ENCODE measurements around the gene MROH2A. TPM values are rescaled to one million over a fixed set of nuclear protein-coding genes. Genes with fewer than 3 reads are reported as not detected.
"Not testable (repeated sequence)": the region's sequence is repeated elsewhere in the genome, so short reads cannot be mapped to it uniquely, and the experiment has no call there.

MROH2A gene
- total RNA-seq, 6 donors from 2014 or later = not detected

GRCh38 chr2:233871432-233871831 lies 93.3 kb downstream of the MROH2A start:
- no peak overlapping the region for H3K27ac ChIP-seq
- peaks cover 0 to 10% (median 0%) of the 10 kb centered on the region in 4 donors for H3K4me1 ChIP-seq
- ATAC-seq (ENCODE audit: low FRiP score in 2 of 2) (no peak), DNase-seq (no peak)
- no peaks in the 10 kb centered on the region for H3K36me3 ChIP-seq
- H3K4me3 ChIP-seq = no peak overlapping the region
- H3K9me3 ChIP-seq = peaks cover 0 to 6% (median 2%) of the 10 kb centered on the region in 4 donors
- 61 to 62% methylated on average over 4 of the region's 4 CpGs for WGBS, 2 donors
- H3K27me3 ChIP-seq = no peaks in the 10 kb centered on the region
- TF ChIP-seq EP300 (IDR thresholded peaks at IDR 0.05) = no peak
- TF ChIP-seq, protein P1, sequence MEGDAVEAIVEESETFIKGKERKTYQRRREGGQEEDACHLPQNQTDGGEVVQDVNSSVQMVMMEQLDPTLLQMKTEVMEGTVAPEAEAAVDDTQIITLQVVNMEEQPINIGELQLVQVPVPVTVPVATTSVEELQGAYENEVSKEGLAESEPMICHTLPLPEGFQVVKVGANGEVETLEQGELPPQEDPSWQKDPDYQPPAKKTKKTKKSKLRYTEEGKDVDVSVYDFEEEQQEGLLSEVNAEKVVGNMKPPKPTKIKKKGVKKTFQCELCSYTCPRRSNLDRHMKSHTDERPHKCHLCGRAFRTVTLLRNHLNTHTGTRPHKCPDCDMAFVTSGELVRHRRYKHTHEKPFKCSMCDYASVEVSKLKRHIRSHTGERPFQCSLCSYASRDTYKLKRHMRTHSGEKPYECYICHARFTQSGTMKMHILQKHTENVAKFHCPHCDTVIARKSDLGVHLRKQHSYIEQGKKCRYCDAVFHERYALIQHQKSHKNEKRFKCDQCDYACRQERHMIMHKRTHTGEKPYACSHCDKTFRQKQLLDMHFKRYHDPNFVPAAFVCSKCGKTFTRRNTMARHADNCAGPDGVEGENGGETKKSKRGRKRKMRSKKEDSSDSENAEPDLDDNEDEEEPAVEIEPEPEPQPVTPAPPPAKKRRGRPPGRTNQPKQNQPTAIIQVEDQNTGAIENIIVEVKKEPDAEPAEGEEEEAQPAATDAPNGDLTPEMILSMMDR (IDR thresholded peaks at IDR 0.05) = no peak

- H3K27ac ChIP-seq; H3K4me3 ChIP-seq; DNase-seq; H3K27me3 ChIP-seq; ATAC-seq (ENCODE audit: low FRiP score in 2 of 2); H3K36me3 ChIP-seq; H3K9me3 ChIP-seq; H3K4me1 ChIP-seq: not testable (repeated sequence)
- WGBS, 2 donors = 36 to 41% methylated on average over 2 of the region's 2 CpGs
Observed at GRCh38 chr2:233872125-233872524, 94.0 kb downstream of the MROH2A start.

DNA sequence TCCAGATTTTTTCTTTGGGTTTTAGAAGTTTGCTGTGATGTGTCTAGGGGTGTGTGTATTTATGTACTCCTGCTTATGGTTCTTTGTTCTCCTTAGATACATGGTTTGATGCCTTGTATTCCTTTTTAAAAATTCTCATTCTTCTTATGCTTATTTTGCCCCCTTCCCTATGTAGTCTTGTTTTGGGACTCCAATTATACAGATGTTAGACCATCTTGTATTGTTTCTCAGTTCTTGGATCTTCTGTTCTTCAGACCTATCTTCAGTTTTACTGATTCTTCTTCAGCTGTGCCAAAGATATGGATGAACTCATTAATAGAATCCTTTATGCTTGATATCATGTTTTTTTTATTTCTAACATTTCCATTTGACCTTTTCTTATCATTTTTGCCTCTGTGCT lies 104.2 kb downstream of the MROH2A start:
- Histone ChIP-seq H3K27ac (no peak overlapping the region), H3K4me1 (no peaks in the 10 kb centered on the region), H3K27me3 (no peaks in the 10 kb centered on the region), H3K36me3 (no peaks in the 10 kb centered on the region), H3K9me3 (peaks cover 5 to 15% (median 8%) of the 10 kb centered on the region in 4 donors), H3K4me3 (no peak overlapping the region)
- TF ChIP-seq POLR2A (IDR thresholded peaks at IDR 0.05) = no peak
- TF ChIP-seq POLR2AphosphoS5 (IDR thresholded peaks at IDR 0.05) = no peak
- no peak for TF ChIP-seq EP300 (IDR thresholded peaks at IDR 0.05)
- TF ChIP-seq, protein P1 (IDR thresholded peaks at IDR 0.05) = no peak
- DNase-seq (no peak), ATAC-seq (ENCODE audit: low FRiP score in 2 of 2) (no peak)

Other genes with a start within 250 kb of the MROH2A start
- gene USP40, start 211.5 kb upstream of the MROH2A start, total RNA-seq = 10 to 100 TPM; 34.4 to 75.4 (median 50.4) TPM
- not detected for gene UGT1A8, start 160.7 kb upstream of the MROH2A start, total RNA-seq
- gene UGT1A10, start 141.9 kb upstream of the MROH2A start, total RNA-seq = not detected
- gene UGT1A9, start 106.4 kb upstream of the MROH2A start, total RNA-seq = not detected
- not detected for gene UGT1A7, start 96.4 kb upstream of the MROH2A start, total RNA-seq
- 1 to 10 TPM in 1 of 6 donors, under 1 TPM in 4, not detected in 1; 0.15 to 5.0 (median 0.33) TPM for gene UGT1A6, start 85.4 kb upstream of the MROH2A start, total RNA-seq
- gene UGT1A5, start 65.4 kb upstream of the MROH2A start, total RNA-seq = 1 to 10 TPM in 1 of 6 donors, not detected in 5; 1.0 TPM
- under 1 TPM in 4 of 6 donors, not detected in 2; 0.14 to 0.69 (median 0.27) TPM for gene UGT1A4, start 59.6 kb upstream of the MROH2A start, total RNA-seq
- under 1 TPM in 1 of 6 donors, not detected in 5; 0.30 TPM for gene UGT1A3, start 49.3 kb upstream of the MROH2A start, total RNA-seq
- gene UGT1A1, start 18.1 kb upstream of the MROH2A start, total RNA-seq = 1 to 10 TPM in 2 of 6 donors, under 1 TPM in 1, not detected in 3; 0.15 to 1.4 (median 1.0) TPM
- gene HJURP, start 76.2 kb downstream of the MROH2A start, total RNA-seq = 1 to 10 TPM in 4 of 6 donors, under 1 TPM in 1, not detected in 1; 0.98 to 3.2 (median 1.3) TPM
- under 1 TPM in 2 of 6 donors, not detected in 4; 0.17 to 0.30 TPM for gene TRPM8, start 139.0 kb downstream of the MROH2A start, total RNA-seq